GM04503 (cell line): Measurements from ENCODE around the gene RPS5.
"Not testable (repeated sequence)": the region's sequence is repeated elsewhere in the genome, so short reads cannot be mapped to it uniquely, and the experiment has no call there.

Experiments used
- DNase-seq: peaks from one replicate; pipeline ENCODE4 v3.0.0-alpha.2; 2012; ENCODE audit warnings: low read depth

The RPS5 gene

GRCh38 chr19:58385891-58386575, 1.0 kb upstream of the RPS5 start:
- DNase-seq = no peak

GRCh38 chr19:58387338-58388174, 487 bp downstream of the RPS5 start:
- no peak for DNase-seq

- no peak for DNase-seq
Observed at GRCh38 chr19:58388175-58388526, 1.1 kb downstream of the RPS5 start.

GRCh38 chr19:58392945-58393724, 6.1 kb downstream of the RPS5 start:
- DNase-seq = no peak

- no peak for DNase-seq
Observed at GRCh38 chr19:58393725-58394033, 6.6 kb downstream of the RPS5 start.

- no peak for DNase-seq
Observed at GRCh38 chr19:58394821-58395219, 7.8 kb downstream of the RPS5 start.

GRCh38 chr19:58395220-58395978, 8.3 kb downstream of the RPS5 start, which contains the start of gene RNF225:
RNF225 (plus strand) TSS chr19:58395656; CDS start chr19:58396090, 434 bp downstream.
- DNase-seq = no peak

- no peak for DNase-seq
Observed at GRCh38 chr19:58395979-58396627, 9.0 kb downstream of the RPS5 start.

GRCh38 chr19:58396691-58397532, 9.8 kb downstream of the RPS5 start:
- no peak for DNase-seq

GRCh38 chr19:58397533-58398037, 10.5 kb downstream of the RPS5 start:
- DNase-seq = no peak

- DNase-seq = no peak
Observed at GRCh38 chr19:58398087-58398486, 11.0 kb downstream of the RPS5 start.

- no peak for DNase-seq
Observed at GRCh38 chr19:58398545-58398944, 11.5 kb downstream of the RPS5 start.

GRCh38 chr19:58399903-58400302, 12.8 kb downstream of the RPS5 start:
- DNase-seq = no peak

- DNase-seq = no peak
Observed at GRCh38 chr19:58400316-58400915, 13.3 kb downstream of the RPS5 start.

GRCh38 chr19:58400916-58401839, 14.1 kb downstream of the RPS5 start:
- DNase-seq = peak; percentile 90

GRCh38 chr19:58401840-58402421, 14.9 kb downstream of the RPS5 start:
- DNase-seq = no peak

GRCh38 chr19:58403920-58404478, 16.9 kb downstream of the RPS5 start:
- not testable (repeated sequence) for DNase-seq
